HuH-7.5 (cell line): ENCODE results near the gene CRAT.
"Not testable (repeated sequence)": the region's sequence is repeated elsewhere in the genome, so short reads cannot be mapped to it uniquely, and the experiment has no call there.

Experiments used
- DNase-seq: peaks from one replicate; pipeline ENCODE4 v3.0.0; 2011; ENCODE audit warnings: low spot score

CRAT gene

DNA sequence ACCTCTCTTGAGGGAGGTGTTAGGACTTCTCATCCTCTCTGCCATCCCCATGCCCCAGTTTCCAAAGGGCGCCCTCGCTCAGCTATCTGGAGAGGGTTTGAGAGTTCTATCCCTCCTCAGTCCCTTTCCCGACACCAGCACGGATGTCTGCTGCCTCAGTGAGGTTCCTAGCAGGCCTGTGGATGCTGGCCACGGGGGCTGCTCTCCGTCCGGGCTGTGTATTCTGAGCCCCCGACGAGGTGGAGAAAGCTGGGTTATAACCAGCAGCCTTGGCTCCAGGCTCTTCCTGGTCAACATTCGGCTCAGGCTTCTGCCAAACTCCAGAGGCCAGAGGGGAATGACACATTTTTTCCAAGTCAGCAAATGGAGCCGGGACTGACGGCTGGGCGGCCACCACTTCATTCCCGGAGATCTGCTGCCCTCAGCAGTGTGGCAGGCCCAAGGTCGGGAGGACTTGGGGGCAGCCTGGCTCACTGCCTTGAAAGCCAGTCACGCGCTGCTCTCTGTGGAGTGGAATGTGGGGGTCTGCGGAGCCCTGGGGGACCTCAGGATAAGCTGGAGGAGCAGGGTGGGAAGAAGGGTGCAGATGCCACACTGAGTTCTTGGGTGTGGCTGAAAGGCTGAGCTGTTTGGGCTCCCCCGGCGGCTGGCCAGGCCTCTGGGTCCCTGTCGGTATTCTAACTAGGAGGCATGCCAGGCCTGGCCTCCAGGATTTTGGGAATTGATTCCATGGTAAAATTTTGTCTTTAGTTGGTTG lies 28.1 kb upstream of the CRAT start:
- no peak for DNase-seq

GRCh38 chr9:129138144-129138462 lies 27.5 kb upstream of the CRAT start:
- no peak for DNase-seq

GRCh38 chr9:129137292-129138143 lies 26.9 kb upstream of the CRAT start:
- DNase-seq = no peak

DNA sequence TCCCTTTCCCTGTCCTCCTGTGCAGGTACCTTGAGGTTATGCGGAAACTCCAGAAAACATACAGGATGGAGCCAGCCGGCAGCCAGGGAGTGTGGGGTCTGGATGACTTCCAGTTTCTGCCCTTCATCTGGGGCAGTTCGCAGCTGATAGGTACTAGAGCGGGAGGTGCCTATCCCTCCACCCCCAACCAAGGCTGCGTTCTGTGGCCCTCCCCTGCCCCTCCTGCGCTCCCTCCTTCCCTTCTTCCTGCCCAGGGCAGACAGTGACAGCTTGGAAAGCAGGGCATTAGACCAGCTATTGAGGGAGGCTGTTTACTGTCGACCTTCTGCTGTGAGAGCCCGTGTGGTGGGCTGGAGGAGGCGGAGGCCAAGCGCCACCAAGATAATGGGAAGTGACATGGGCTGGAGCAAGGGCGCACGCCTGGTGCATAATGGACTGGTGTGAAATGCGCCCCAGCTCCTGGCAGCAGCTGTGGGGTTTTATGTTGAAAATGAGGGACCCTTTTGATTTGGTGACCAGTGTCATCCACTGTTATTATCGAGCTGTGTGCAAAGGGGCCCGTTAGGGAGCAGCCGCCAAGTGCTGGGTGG lies 25.9 kb upstream of the CRAT start:
- DNase-seq = no peak

- DNase-seq = no peak
Measured at GRCh38 chr9:129135476-129135875, 24.9 kb upstream of the CRAT start.

- DNase-seq = no peak
Measured at GRCh38 chr9:129133082-129133481, 22.5 kb upstream of the CRAT start.

GRCh38 chr9:129131300-129132145 lies 20.9 kb upstream of the CRAT start:
- DNase-seq = peak; percentile 93

DNA sequence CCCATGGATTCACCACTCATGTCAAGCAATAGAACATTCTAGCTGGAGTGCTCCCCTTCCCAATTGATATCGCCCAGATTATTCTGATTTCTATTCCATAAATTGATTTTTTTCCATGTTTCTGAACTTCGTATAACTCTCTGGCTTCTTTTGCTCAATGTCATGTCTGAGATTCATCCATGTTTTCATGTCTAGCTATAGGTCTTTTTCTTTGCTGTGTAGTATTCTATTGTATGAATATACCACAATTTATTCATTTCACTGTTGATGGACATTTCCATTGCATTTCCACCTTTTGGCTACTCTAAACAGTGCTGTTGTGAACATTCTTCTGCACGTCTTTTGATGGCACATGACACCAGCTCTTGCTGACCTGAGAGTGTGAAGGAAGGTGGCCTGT lies 20.2 kb upstream of the CRAT start:
- no peak for DNase-seq

GRCh38 chr9:129130271-129130670 lies 19.7 kb upstream of the CRAT start:
- DNase-seq = not testable (repeated sequence)

DNA sequence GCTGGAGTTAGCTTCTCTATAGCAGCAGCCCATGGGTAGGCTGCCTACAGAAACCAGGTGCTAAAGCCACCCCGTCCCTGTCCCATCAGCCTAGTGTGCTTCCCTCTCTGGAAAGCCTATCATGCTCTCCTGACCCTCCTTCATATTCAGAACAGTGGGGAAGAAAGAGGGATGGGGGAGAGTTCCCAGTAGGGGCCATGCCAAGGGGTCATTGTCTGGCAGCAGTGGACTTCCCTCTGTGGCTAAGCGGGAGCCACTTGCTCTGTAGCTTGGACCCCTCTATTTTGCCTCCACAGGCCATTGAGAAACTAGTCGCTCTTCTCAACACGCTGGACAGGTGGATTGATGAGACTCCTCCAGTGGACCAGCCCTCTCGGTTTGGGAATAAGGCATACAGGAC lies 18.1 kb upstream of the CRAT start:
- no peak for DNase-seq

GRCh38 chr9:129126749-129127618 lies 16.4 kb upstream of the CRAT start:
- DNase-seq = no peak

DNA sequence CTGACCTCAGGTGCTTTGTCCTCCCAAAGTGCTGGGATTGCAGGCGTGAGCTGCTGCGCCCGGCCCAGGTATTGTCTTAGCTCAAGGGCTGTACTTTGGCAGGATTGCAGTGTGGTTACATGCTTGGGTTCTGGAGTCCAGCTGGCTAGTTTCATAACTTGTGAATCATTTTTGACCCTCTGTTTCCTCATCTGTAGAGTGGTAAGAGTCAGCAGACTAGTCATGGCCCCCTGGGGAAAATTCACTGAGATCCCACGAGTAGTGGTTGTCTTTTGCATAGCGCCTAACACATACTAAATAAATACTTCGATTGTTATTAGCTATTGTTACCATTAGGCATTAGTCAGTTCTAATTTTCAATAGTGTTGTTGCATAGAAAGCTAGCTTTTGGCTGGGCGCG lies 14.9 kb upstream of the CRAT start:
- DNase-seq = no peak

- DNase-seq = no peak
Measured at GRCh38 chr9:129124506-129125069, 14.0 kb upstream of the CRAT start.

- not testable (repeated sequence) for DNase-seq
Measured at GRCh38 chr9:129122976-129123375, 12.4 kb upstream of the CRAT start.

GRCh38 chr9:129122133-129122532 lies 11.5 kb upstream of the CRAT start:
- DNase-seq = no peak

GRCh38 chr9:129121483-129121882 lies 10.9 kb upstream of the CRAT start:
- DNase-seq = no peak

DNA sequence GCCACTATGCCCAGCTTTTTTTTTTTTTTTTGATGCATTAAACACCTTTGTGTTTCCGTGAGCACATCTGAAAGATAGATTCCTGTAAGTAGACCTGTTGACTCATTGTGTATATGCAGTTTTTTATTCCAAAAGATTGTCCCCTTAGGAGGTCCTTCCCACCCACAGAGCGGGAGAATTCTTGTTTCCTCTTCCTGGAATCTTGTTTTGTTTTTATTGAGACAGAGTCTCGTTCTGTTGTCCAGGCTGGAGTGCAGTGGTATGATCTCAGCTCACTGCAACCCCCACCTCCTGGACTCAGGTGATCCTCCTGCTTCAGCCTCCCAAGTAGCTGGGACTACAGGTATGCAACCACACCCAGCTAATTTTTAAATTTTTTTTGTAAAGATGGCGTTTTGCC lies 8.2 kb upstream of the CRAT start:
- DNase-seq = no peak

GRCh38 chr9:129113645-129114304 lies 3.2 kb upstream of the CRAT start:
- DNase-seq = no peak

GRCh38 chr9:129112526-129112925 lies 1.9 kb upstream of the CRAT start:
- DNase-seq = not testable (repeated sequence)

- peak; percentile 68 for DNase-seq
Measured at GRCh38 chr9:129111528-129112151, 1.0 kb upstream of the CRAT start.
